Upper lobe of right lung (tissue), 1 donor: ENCODE measurements around the gene WDR86. TPM values are rescaled to one million over a fixed set of nuclear protein-coding genes. Genes with fewer than 3 reads are reported as not detected.

Source experiments
- ATAC-seq: fragments of 200-7000 bp; cut with Tn5 transposase; one replicate; pipeline ENCODE4 v1.9.1; 2020; ENCODE audit warnings: mild to moderate bottlenecking, moderate library complexity
- DNase-seq: peaks from one replicate; pipeline ENCODE4 v3.0.0-alpha.2; 2020
- H3K27ac ChIP-seq: fragments of 200-600 bp; one replicate; pipeline ENCODE4 v1.8.0; 2022
- H3K27me3 ChIP-seq: fragments of 200-600 bp; one replicate; pipeline ENCODE4 v1.8.0; 2022; ENCODE audit warnings: mild to moderate bottlenecking
- H3K36me3 ChIP-seq: fragments of 200-600 bp; one replicate; pipeline ENCODE4 v1.8.0; 2022
- H3K4me1 ChIP-seq: fragments of 200-600 bp; one replicate; pipeline ENCODE4 v1.8.0; 2022
- H3K4me3 ChIP-seq: fragments of 200-600 bp; one replicate; pipeline ENCODE4 v1.8.0; 2022; ENCODE audit warnings: mild to moderate bottlenecking
- H3K9me3 ChIP-seq: fragments of 200-600 bp; one replicate; pipeline ENCODE4 v1.8.0; 2022
- CTCF ChIP-seq: fragments of 200-600 bp; IDR thresholded peaks from one replicate; pipeline ENCODE4 v1.8.0; 2022; ENCODE audit warnings: antibody characterized with exemption
- intact Hi-C: fragments of 100-400 bp; cut with DNase I; formaldehyde crosslinking; loops from one replicate; pipeline ENCODE4 v1.11.0; 2022
- total RNA-seq: library from RNA; stranded (reverse); fragmentation: NEBNext Ultra II Directional; extraction: Animal tissue kit (Norgen Biotek cat#: 25700); gene quantifications from one replicate; pipeline ENCODE4 v1.2.1, GENCODE V29; 2021
- donor health status: DM: no; HTN: yes; CAD: no; lungs with severe emphysema.

The WDR86 gene
- total RNA-seq, 1 donor from 2014 or later = 1.3 TPM

- Histone ChIP-seq H3K4me1 (peaks cover 18% of the 10 kb centered on the region), H3K27me3 (peaks cover 22% of the 10 kb centered on the region), H3K9me3 (no peaks in the 10 kb centered on the region), H3K36me3 (no peaks in the 10 kb centered on the region), H3K4me3 (no peak overlapping the region), H3K27ac (no peak overlapping the region)
- DNase-seq (no peak), ATAC-seq (no peak)
- TF ChIP-seq CTCF = no peak
- intact Hi-C loops = no loop called here
Observed at GRCh38 chr7:151406051-151406875, 3.6 kb downstream of the WDR86 start.

GRCh38 chr7:151405588-151405987 is 4.2 kb downstream of the WDR86 start:
- DNase-seq (no peak), ATAC-seq (no peak)
- H3K9me3 ChIP-seq = no peaks in the 10 kb centered on the region
- intact Hi-C loops = no loop called here
- H3K27me3 ChIP-seq = peaks cover 16% of the 10 kb centered on the region
- H3K4me1 ChIP-seq = peaks cover 18% of the 10 kb centered on the region
- no peak overlapping the region for H3K4me3 ChIP-seq
- no peak overlapping the region for H3K27ac ChIP-seq
- no peak for TF ChIP-seq CTCF
- no peaks in the 10 kb centered on the region for H3K36me3 ChIP-seq

GRCh38 chr7:151405056-151405455 is 4.8 kb downstream of the WDR86 start:
- Histone ChIP-seq H3K36me3 (no peaks in the 10 kb centered on the region), H3K27ac (no peak overlapping the region), H3K4me1 (peaks cover 13% of the 10 kb centered on the region), H3K4me3 (no peak overlapping the region), H3K27me3 (peaks cover 10% of the 10 kb centered on the region), H3K9me3 (no peaks in the 10 kb centered on the region)
- no peak for DNase-seq
- intact Hi-C loops = no loop called here
- ATAC-seq = no peak
- TF ChIP-seq CTCF = no peak

- peak; percentile 82 for DNase-seq
- no peaks in the 10 kb centered on the region for H3K36me3 ChIP-seq
- peaks cover 4% of the 10 kb centered on the region for H3K27me3 ChIP-seq
- no peak for TF ChIP-seq CTCF
- ATAC-seq = peak; percentile 90
- no peaks in the 10 kb centered on the region for H3K9me3 ChIP-seq
- no peak overlapping the region for H3K4me3 ChIP-seq
- intact Hi-C loops = no loop called here
- no peak overlapping the region for H3K27ac ChIP-seq
- peaks cover 7% of the 10 kb centered on the region for H3K4me1 ChIP-seq
Observed at GRCh38 chr7:151404216-151405011, 5.4 kb downstream of the WDR86 start.

GRCh38 chr7:151403764-151404163 is 6.1 kb downstream of the WDR86 start:
- Histone ChIP-seq H3K27me3 (no peaks in the 10 kb centered on the region), H3K4me3 (no peak overlapping the region), H3K4me1 (peaks cover 5% of the 10 kb centered on the region), H3K9me3 (no peaks in the 10 kb centered on the region), H3K27ac (no peak overlapping the region), H3K36me3 (no peaks in the 10 kb centered on the region)
- no peak for TF ChIP-seq CTCF
- intact Hi-C loops = no loop called here
- ATAC-seq (no peak), DNase-seq (peak; percentile 54)
